ENCODE results near the gene RNF4.
"Not testable (repeated sequence)": the region's sequence is repeated elsewhere in the genome, so short reads cannot be mapped to it uniquely, and the experiment has no call there.

The RNF4 gene

GRCh38 chr4:2534904-2535375 lies 66.0 kb downstream of the RNF4 start:
- no peak for DNase-seq (ENCODE audit: low read depth)

GRCh38 chr4:2535376-2536192 lies 66.7 kb downstream of the RNF4 start:
- DNase-seq (ENCODE audit: low read depth), result no peak

GRCh38 chr4:2536193-2537010 lies 67.5 kb downstream of the RNF4 start, which contains the start of gene FAM193A:
Gene FAM193A, plus strand, starts transcription at chr4:2536647. Its CDS starts 269 bp downstream, at chr4:2536916.
- DNase-seq (ENCODE audit: low read depth), result peak; percentile 96

- peak; percentile 23 for DNase-seq (ENCODE audit: low read depth)
These were observed 68.3 kb downstream of the RNF4 start for GRCh38 chr4:2537011-2537830.

GRCh38 chr4:2543580-2544191 lies 74.8 kb downstream of the RNF4 start:
- not testable (repeated sequence) for DNase-seq (ENCODE audit: low read depth)

GRCh38 chr4:2545321-2546013 lies 76.6 kb downstream of the RNF4 start:
- no peak for DNase-seq (ENCODE audit: low read depth)

GRCh38 chr4:2546286-2546823 lies 77.4 kb downstream of the RNF4 start:
- DNase-seq (ENCODE audit: low read depth), result no peak

- DNase-seq (ENCODE audit: low read depth), result not testable (repeated sequence)
These were observed 78.2 kb downstream of the RNF4 start for GRCh38 chr4:2546961-2547691.

GRCh38 chr4:2551118-2551517 lies 82.2 kb downstream of the RNF4 start:
- DNase-seq (ENCODE audit: low read depth), result no peak

- DNase-seq (ENCODE audit: low read depth), result no peak
These were observed 83.9 kb downstream of the RNF4 start for GRCh38 chr4:2552806-2553205.

- no peak for DNase-seq (ENCODE audit: low read depth)
These were observed 89.4 kb downstream of the RNF4 start for GRCh38 chr4:2558301-2558700.

- no peak for DNase-seq (ENCODE audit: low read depth)
These were observed 91.3 kb downstream of the RNF4 start for GRCh38 chr4:2560167-2560566.

Measured in stimulated activated CD8-positive, alpha-beta memory T cell treated with anti-CD3 and anti-CD28 coated beads, Interleukin-12 subunit alpha, Interleukin-12 subunit beta, amount 100 ng/mL, for 1 hour (primary cell).